SK-N-SH treated with all-trans-retinoic acid at 6 μM for 48 hours (cell line): ENCODE data around the gene CEP43.

ENCODE experiments used
- ATAC-seq: fragments of 200-7000 bp; cut with Tn5 transposase; 3 replicates; pipeline ENCODE4 v1.9.1; 2020; ENCODE audit warnings: mild to moderate bottlenecking, moderate library complexity
- ARNTL ChIP-seq: fragments of 450-650 bp; formaldehyde crosslinking; IDR thresholded peaks from 2 replicates; pipeline ENCODE4 v1.5.0; 2020; ENCODE audit warnings: low read depth, mild to moderate bottlenecking, moderate library complexity, borderline replicate concordance
- BACH2 ChIP-seq: fragments of 250-450 bp; sonication (Bioruptor Pico); IDR thresholded peaks from 2 replicates; pipeline ENCODE4 v1.9.0; 2021; ENCODE audit warnings: mild to moderate bottlenecking, borderline replicate concordance
- CREB5 ChIP-seq: fragments of 250-450 bp; sonication (Bioruptor Pico); IDR thresholded peaks from 2 replicates; pipeline ENCODE4 v1.5.1; 2020; ENCODE audit warnings: low read depth, mild to moderate bottlenecking, moderate library complexity
- CSDC2 ChIP-seq: fragments of 250-450 bp; sonication (Bioruptor Pico); IDR thresholded peaks from 2 replicates; pipeline ENCODE4 v1.5.0; 2020; ENCODE audit warnings: mild to moderate bottlenecking, moderate library complexity
- ESRRG ChIP-seq: fragments of 250-450 bp; sonication (Bioruptor Pico); IDR thresholded peaks from 2 replicates; pipeline ENCODE4 v1.6.1; 2021; ENCODE audit warnings: mild to moderate bottlenecking
- GLIS3 ChIP-seq: fragments of 250-450 bp; sonication (Bioruptor Pico); IDR thresholded peaks from 2 replicates; pipeline ENCODE4 v1.5.0; 2020; ENCODE audit warnings: mild to moderate bottlenecking, moderate library complexity
- ISL1 ChIP-seq: fragments of 250-450 bp; sonication (Bioruptor Pico); IDR thresholded peaks from 2 replicates; pipeline ENCODE4 v2.1.2; 2022; ENCODE audit warnings: mild to moderate bottlenecking, moderate library complexity
- OSR1 ChIP-seq: fragments of 250-450 bp; sonication (Bioruptor Pico); IDR thresholded peaks from 2 replicates; pipeline ENCODE4 v1.8.0; 2022; ENCODE audit warnings: moderate library complexity, mild to moderate bottlenecking, inconsistent platforms
- POU6F1 ChIP-seq: fragments of 250-450 bp; sonication (Bioruptor Pico); IDR thresholded peaks from 2 replicates; pipeline ENCODE4 v1.8.0; 2021; ENCODE audit warnings: low read depth, mild to moderate bottlenecking, moderate library complexity, borderline replicate concordance
- RARB ChIP-seq: fragments of 250-450 bp; sonication (Bioruptor Pico); IDR thresholded peaks from 2 replicates; pipeline ENCODE4 v1.8.0; 2021; ENCODE audit warnings: mild to moderate bottlenecking, moderate library complexity
- SNAI2 ChIP-seq: fragments of 250-450 bp; sonication (Bioruptor Pico); IDR thresholded peaks from 2 replicates; pipeline ENCODE4 v1.5.0; 2020; ENCODE audit warnings: mild to moderate bottlenecking, moderate library complexity
- TCF4 ChIP-seq: fragments of 250-450 bp; sonication (Bioruptor Pico); IDR thresholded peaks from 2 replicates; pipeline ENCODE4 v1.8.0; 2021; ENCODE audit warnings: mild to moderate bottlenecking, moderate library complexity, borderline replicate concordance
- TOX ChIP-seq: fragments of 250-450 bp; sonication (Bioruptor Pico); IDR thresholded peaks from 2 replicates; pipeline ENCODE4 v1.8.0; 2021; ENCODE audit warnings: mild to moderate bottlenecking, moderate library complexity, borderline replicate concordance
- TSHZ2 ChIP-seq: fragments of 250-450 bp; sonication (Bioruptor Pico); IDR thresholded peaks from 2 replicates; pipeline ENCODE4 v1.5.0; 2020; ENCODE audit warnings: mild to moderate bottlenecking, moderate library complexity
- ZC3H10 ChIP-seq: fragments of 250-450 bp; sonication (Bioruptor Pico); IDR thresholded peaks from 2 replicates; pipeline ENCODE4 v1.5.1; 2021; ENCODE audit warnings: mild to moderate bottlenecking, moderate library complexity
- ZFP3 ChIP-seq: fragments of 250-450 bp; sonication (Bioruptor Pico); IDR thresholded peaks from 2 replicates; pipeline ENCODE4 v1.5.0; 2020; ENCODE audit warnings: mild to moderate bottlenecking, moderate library complexity
- ZFP30 ChIP-seq: fragments of 450-650 bp; formaldehyde crosslinking; IDR thresholded peaks from 2 replicates; pipeline ENCODE4 v1.5.0; 2022; ENCODE audit warnings: mild to moderate bottlenecking, moderate library complexity
- ZNF565 ChIP-seq: fragments of 450-650 bp; formaldehyde crosslinking; conservative IDR thresholded peaks from 2 replicates; pipeline ENCODE4 v1.5.0; 2020; ENCODE audit warnings: low read depth, mild to moderate bottlenecking, moderate library complexity
- ZNF70 ChIP-seq: fragments of 450-650 bp; formaldehyde crosslinking; IDR thresholded peaks from 2 replicates; pipeline ENCODE4 v1.5.0; 2020; ENCODE audit warnings: mild to moderate bottlenecking, moderate library complexity
- ZNF8 ChIP-seq: fragments of 450-650 bp; formaldehyde crosslinking; IDR thresholded peaks from 2 replicates; pipeline ENCODE4 v1.5.0; 2020; ENCODE audit warnings: mild to moderate bottlenecking, moderate library complexity
- TF ChIP-seq, protein P1 (sequence below): fragments of 250-450 bp; sonication (Bioruptor Pico); IDR thresholded peaks from 2 replicates; pipeline ENCODE4 v1.5.1; 2021; ENCODE audit warnings: mild to moderate bottlenecking, moderate library complexity
- TF ChIP-seq, protein P2 (sequence below): fragments of 250-450 bp; sonication (Bioruptor Pico); IDR thresholded peaks from 2 replicates; pipeline ENCODE4 v1.8.0; 2020; ENCODE audit warnings: mild to moderate bottlenecking, moderate library complexity, borderline replicate concordance

The CEP43 gene

GRCh38 chr6:166954118-166954713 is 45.0 kb upstream of the CEP43 start:
- TF ChIP-seq ZC3H10 (CRISPR knock-in tag) (no peak), TSHZ2 (CRISPR knock-in tag) (no peak), TOX (CRISPR knock-in tag) (no peak), ZFP30 (CRISPR knock-in tag) (no peak), SNAI2 (CRISPR knock-in tag) (no peak), ZNF8 (no peak), ZFP3 (CRISPR knock-in tag) (no peak), ZNF565 (CRISPR knock-in tag) (no peak), ISL1 (CRISPR knock-in tag) (no peak), ESRRG (CRISPR knock-in tag) (no peak), CREB5 (CRISPR knock-in tag) (no peak), BACH2 (no peak), POU6F1 (CRISPR knock-in tag) (no peak), ARNTL (CRISPR knock-in tag) (no peak), RARB (no peak), CSDC2 (no peak), OSR1 (CRISPR knock-in tag) (no peak), GLIS3 (CRISPR knock-in tag) (no peak)
- TF ChIP-seq, protein P1, sequence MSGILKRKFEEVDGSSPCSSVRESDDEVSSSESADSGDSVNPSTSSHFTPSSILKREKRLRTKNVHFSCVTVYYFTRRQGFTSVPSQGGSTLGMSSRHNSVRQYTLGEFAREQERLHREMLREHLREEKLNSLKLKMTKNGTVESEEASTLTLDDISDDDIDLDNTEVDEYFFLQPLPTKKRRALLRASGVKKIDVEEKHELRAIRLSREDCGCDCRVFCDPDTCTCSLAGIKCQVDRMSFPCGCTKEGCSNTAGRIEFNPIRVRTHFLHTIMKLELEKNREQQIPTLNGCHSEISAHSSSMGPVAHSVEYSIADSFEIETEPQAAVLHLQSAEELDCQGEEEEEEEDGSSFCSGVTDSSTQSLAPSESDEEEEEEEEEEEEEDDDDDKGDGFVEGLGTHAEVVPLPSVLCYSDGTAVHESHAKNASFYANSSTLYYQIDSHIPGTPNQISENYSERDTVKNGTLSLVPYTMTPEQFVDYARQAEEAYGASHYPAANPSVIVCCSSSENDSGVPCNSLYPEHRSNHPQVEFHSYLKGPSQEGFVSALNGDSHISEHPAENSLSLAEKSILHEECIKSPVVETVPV: no peak
- TF ChIP-seq, protein P2, sequence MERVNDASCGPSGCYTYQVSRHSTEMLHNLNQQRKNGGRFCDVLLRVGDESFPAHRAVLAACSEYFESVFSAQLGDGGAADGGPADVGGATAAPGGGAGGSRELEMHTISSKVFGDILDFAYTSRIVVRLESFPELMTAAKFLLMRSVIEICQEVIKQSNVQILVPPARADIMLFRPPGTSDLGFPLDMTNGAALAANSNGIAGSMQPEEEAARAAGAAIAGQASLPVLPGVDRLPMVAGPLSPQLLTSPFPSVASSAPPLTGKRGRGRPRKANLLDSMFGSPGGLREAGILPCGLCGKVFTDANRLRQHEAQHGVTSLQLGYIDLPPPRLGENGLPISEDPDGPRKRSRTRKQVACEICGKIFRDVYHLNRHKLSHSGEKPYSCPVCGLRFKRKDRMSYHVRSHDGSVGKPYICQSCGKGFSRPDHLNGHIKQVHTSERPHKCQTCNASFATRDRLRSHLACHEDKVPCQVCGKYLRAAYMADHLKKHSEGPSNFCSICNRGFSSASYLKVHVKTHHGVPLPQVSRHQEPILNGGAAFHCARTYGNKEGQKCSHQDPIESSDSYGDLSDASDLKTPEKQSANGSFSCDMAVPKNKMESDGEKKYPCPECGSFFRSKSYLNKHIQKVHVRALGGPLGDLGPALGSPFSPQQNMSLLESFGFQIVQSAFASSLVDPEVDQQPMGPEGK (CRISPR knock-in tag): no peak
- ATAC-seq: no peak

DNA sequence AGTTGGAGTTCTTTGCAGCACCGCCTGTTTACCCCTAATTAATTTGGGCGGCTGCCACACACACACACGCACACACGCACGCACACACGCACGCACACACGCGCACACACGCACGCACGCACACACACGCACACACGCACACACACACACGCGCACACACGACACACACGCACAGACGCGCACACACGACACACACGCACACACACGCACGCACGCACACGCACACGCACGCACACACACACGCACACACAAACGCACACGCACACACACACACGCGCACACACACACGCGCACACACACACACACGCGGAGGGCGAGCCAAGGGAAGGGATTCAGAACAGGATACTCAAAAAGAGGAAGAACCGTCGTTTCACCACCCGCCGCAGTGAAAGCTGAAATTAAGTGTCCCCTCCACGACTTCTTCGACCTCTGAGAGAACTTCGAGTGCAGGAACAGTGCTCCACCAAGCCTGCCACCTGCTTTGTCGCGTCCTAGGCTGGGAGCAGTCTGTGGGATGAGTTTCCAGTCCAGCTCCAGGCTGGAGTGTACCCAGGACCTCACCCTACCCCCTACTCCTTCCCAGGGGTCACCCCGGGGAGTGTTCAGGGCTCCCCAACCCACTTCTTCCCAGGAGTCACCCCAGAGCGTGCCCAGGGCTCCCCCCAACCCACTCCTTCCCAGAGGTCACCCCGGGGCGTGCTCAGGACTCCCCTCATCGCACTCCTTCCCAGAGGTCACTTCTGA is 43.9 kb upstream of the CEP43 start:
- ATAC-seq: peak; percentile 4; the same call in 2 of the 3 replicates

More for the DNA sequence above, 43.9 kb upstream of the CEP43 start:
- TF ChIP-seq ARNTL (CRISPR knock-in tag) (no peak), TCF4 (CRISPR knock-in tag) (no peak), ZNF565 (CRISPR knock-in tag) (no peak), ZNF8 (no peak), OSR1 (CRISPR knock-in tag) (no peak), ZNF70 (CRISPR knock-in tag) (no peak), CSDC2 (no peak)
- TF ChIP-seq, protein P2 (CRISPR knock-in tag): no peak
